ENCODE measurements around the gene ZNF552. TPM values are rescaled to one million over a fixed set of nuclear protein-coding genes. Genes with fewer than 3 reads are reported as not detected.
"Not testable (repeated sequence)": the region's sequence is repeated elsewhere in the genome, so short reads cannot be mapped to it uniquely, and the experiment has no call there.

The ZNF552 gene
- total and polyA plus RNA-seq, 2 donors (not counting 1 experiment from before 2014, with no cell fraction given), result 6.7 to 21.7 TPM

DNA sequence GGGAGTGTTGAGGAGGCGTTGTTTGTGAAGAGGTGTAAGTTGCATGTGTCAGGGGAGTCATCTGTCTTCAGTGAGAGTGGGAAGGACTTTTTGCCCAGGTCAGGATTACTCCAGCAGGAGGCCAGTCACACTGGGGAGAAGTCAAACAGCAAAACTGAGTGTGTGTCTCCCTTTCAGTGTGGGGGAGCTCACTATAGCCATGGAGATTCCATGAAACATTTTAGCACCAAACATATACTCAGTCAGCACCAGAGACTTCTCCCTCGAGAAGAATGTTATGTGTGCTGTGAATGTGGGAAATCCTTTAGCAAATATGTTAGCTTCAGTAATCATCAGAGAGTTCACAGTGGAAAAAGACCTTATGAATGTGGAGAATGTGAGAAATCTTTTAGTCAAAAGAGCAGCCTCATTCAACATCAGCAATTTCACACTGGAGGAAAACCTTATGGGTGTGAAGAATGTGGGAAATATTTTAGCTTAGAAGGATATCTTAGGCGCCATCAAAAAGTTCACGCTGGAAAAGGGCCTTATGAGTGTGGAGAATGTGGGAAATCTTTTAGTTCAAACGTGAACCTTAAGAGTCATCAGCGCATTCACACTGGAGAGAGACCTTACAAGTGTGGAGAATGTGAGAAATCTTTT, 26.5 kb upstream of the ZNF552 start:
- Histone ChIP-seq H3K9me3 (ENCODE audit: control extremely low read depth in 1 of 3, control insufficient read depth in 2 of 3, insufficient read depth in 1 of 3, low read length in 2 of 3) (no peaks in the 10 kb centered on the region), H3K4me1 (ENCODE audit: control insufficient read depth in 2 of 2, insufficient read depth in 2 of 2, low read length in 2 of 2) (no peaks in the 10 kb centered on the region), H3K4me2 (replicated peaks; ENCODE audit: low read depth, low read length, poor library complexity, severe bottlenecking) (no peak overlapping the region), H2AFZ (ENCODE audit: insufficient read depth, low read depth, low read length, poor library complexity, severe bottlenecking) (no peak overlapping the region), H3K27ac (ENCODE audit: low read length in 2 of 2) (no peak overlapping the region), H3K27me3 (replicated peaks in 1 of 4; ENCODE audit: control extremely low read depth in 1 of 4, control insufficient read depth in 3 of 4, insufficient read depth in 4 of 4, low read length in 3 of 4) (no peaks in the 10 kb centered on the region), H3K36me3 (replicated peaks in 1 of 2; ENCODE audit: control extremely low read depth in 1 of 2, control insufficient read depth in 1 of 2, extremely low read depth in 1 of 2, insufficient read depth in 2 of 2, low read length in 1 of 2) (peaks cover 10 to 25% of the 10 kb centered on the region in 2 experiments), H4K20me1 (ENCODE audit: control insufficient read depth, insufficient read depth, low read length, poor library complexity, severe bottlenecking) (no peaks in the 10 kb centered on the region), H3K4me3 (ENCODE audit: control extremely low read depth in 1 of 5, extremely low read depth in 1 of 5, insufficient read depth in 1 of 5, low read depth in 2 of 5, low read length in 4 of 5) (no peak overlapping the region), H3K79me2 (ENCODE audit: control insufficient read depth, insufficient read depth, low read length) (peaks cover 23% of the 10 kb centered on the region), H3K9ac (ENCODE audit: low read length) (no peak overlapping the region)
- Mint-ChIP-seq H3K27me3 (no peaks in the 10 kb centered on the region), H3K9me3 (ENCODE audit: insufficient read depth) (no peaks in the 10 kb centered on the region), H3K4me3 (no peak overlapping the region), H3K27ac (no peak overlapping the region), H3K4me1 (no peaks in the 10 kb centered on the region)
- 100% methylated on average over 4 of the region's 6 CpGs for WGBS (ENCODE audit: insufficient coverage)
- TF ChIP-seq, protein P1, sequence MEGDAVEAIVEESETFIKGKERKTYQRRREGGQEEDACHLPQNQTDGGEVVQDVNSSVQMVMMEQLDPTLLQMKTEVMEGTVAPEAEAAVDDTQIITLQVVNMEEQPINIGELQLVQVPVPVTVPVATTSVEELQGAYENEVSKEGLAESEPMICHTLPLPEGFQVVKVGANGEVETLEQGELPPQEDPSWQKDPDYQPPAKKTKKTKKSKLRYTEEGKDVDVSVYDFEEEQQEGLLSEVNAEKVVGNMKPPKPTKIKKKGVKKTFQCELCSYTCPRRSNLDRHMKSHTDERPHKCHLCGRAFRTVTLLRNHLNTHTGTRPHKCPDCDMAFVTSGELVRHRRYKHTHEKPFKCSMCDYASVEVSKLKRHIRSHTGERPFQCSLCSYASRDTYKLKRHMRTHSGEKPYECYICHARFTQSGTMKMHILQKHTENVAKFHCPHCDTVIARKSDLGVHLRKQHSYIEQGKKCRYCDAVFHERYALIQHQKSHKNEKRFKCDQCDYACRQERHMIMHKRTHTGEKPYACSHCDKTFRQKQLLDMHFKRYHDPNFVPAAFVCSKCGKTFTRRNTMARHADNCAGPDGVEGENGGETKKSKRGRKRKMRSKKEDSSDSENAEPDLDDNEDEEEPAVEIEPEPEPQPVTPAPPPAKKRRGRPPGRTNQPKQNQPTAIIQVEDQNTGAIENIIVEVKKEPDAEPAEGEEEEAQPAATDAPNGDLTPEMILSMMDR (IDR thresholded peaks at IDR 0.05), result no peak
- TF ChIP-seq EZH2 (IDR thresholded peaks at IDR 0.05; ENCODE audit: borderline replicate concordance, insufficient read depth, low read depth, low read length, poor library complexity, severe bottlenecking), result no peak
- no peak for ATAC-seq (ENCODE audit: low read depth)
- CTCF ChIA-PET, result no interaction called here
- intact Hi-C loops (cut with micrococcal nuclease), result no loop called here
- POLR2A ChIA-PET, result no interaction called here
- DNase-seq, result no peak

DNA sequence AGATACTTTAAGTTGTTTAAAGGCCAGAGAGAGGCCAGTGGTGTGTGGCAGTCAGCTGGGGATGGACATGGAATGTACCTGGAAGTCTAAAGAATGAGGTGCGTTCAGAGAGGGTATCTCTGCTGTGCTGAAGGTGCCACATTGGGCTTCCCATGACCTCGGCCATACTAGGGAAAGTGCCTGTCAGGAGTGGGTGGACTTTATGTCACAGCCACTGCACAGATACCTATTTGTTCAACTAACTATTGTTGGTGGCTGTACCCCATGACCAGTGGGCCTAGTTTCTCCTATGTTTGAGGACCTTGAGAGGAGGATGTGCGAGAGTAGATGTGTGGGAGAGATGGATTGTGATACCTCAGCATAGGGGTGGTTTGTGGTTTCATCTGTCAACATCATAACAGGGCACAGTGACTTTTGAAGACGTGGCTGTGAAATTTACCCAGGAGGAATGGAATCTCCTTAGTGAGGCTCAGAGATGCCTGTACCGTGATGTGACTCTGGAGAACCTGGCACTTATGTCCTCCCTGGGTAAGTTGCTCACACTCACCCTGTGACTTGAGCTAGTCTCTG, 24.0 kb upstream of the ZNF552 start:
- H4K20me1 ChIP-seq (ENCODE audit: control insufficient read depth, insufficient read depth, low read length, poor library complexity, severe bottlenecking); H2AFZ ChIP-seq (ENCODE audit: insufficient read depth, low read depth, low read length, poor library complexity, severe bottlenecking); H3K27ac Mint-ChIP-seq; H3K4me1 ChIP-seq (ENCODE audit: control insufficient read depth in 2 of 2, insufficient read depth in 2 of 2, low read length in 2 of 2); ATAC-seq (ENCODE audit: low read depth); H3K9me3 ChIP-seq (ENCODE audit: control extremely low read depth in 1 of 3, control insufficient read depth in 2 of 3, insufficient read depth in 1 of 3, low read length in 2 of 3); H3K4me2 ChIP-seq (replicated peaks; ENCODE audit: low read depth, low read length, poor library complexity, severe bottlenecking); H3K9me3 Mint-ChIP-seq (ENCODE audit: insufficient read depth); POLR2A ChIA-PET; H3K9ac ChIP-seq (ENCODE audit: low read length); CTCF ChIA-PET; DNase-seq; H3K4me3 Mint-ChIP-seq; H3K27ac ChIP-seq (ENCODE audit: low read length in 2 of 2); H3K27me3 ChIP-seq (replicated peaks in 1 of 4; ENCODE audit: control extremely low read depth in 1 of 4, control insufficient read depth in 3 of 4, insufficient read depth in 4 of 4, low read length in 3 of 4); H3K27me3 Mint-ChIP-seq; intact Hi-C loops (cut with micrococcal nuclease); H3K4me3 ChIP-seq (ENCODE audit: control extremely low read depth in 1 of 5, extremely low read depth in 1 of 5, insufficient read depth in 1 of 5, low read depth in 2 of 5, low read length in 4 of 5); H3K4me1 Mint-ChIP-seq: not testable (repeated sequence)
- WGBS (ENCODE audit: insufficient coverage), result 100% methylated on average over 1 of the region's 5 CpGs
- Histone ChIP-seq H3K79me2 (ENCODE audit: control insufficient read depth, insufficient read depth, low read length) (peaks cover 20% of the 10 kb centered on the region), H3K36me3 (replicated peaks in 1 of 2; ENCODE audit: control extremely low read depth in 1 of 2, control insufficient read depth in 1 of 2, extremely low read depth in 1 of 2, insufficient read depth in 2 of 2, low read length in 1 of 2) (peaks cover 9 to 25% of the 10 kb centered on the region in 2 experiments)

DNA sequence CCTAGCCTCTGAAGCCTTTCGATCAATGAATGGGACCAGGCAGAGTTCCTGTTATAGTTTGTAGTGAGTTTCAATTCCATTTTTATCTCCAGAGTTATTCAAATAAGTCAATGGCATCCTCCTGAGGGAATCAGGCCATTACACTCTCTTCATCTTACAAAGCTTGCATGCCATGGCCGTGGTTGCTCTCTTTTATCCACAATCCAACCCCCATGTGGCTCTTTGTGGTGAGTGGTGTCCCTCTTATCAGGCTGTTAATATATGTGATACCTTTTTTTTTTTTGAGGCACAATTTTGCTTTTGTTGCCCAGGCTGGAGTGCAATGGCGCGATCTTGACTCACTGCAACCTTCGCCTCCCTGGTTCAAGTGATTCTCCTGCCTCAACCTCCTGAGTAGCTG, 22.3 kb upstream of the ZNF552 start:
- DNase-seq; H3K4me1 Mint-ChIP-seq; H3K4me3 ChIP-seq (ENCODE audit: control extremely low read depth in 1 of 5, extremely low read depth in 1 of 5, insufficient read depth in 1 of 5, low read depth in 2 of 5, low read length in 4 of 5); H4K20me1 ChIP-seq (ENCODE audit: control insufficient read depth, insufficient read depth, low read length, poor library complexity, severe bottlenecking); intact Hi-C loops (cut with micrococcal nuclease); ATAC-seq (ENCODE audit: low read depth); H3K4me2 ChIP-seq (replicated peaks; ENCODE audit: low read depth, low read length, poor library complexity, severe bottlenecking); H3K4me1 ChIP-seq (ENCODE audit: control insufficient read depth in 2 of 2, insufficient read depth in 2 of 2, low read length in 2 of 2); H3K9ac ChIP-seq (ENCODE audit: low read length); H2AFZ ChIP-seq (ENCODE audit: insufficient read depth, low read depth, low read length, poor library complexity, severe bottlenecking); H3K27me3 Mint-ChIP-seq; H3K27ac ChIP-seq (ENCODE audit: low read length in 2 of 2); H3K4me3 Mint-ChIP-seq; H3K9me3 Mint-ChIP-seq (ENCODE audit: insufficient read depth); H3K27me3 ChIP-seq (replicated peaks in 1 of 4; ENCODE audit: control extremely low read depth in 1 of 4, control insufficient read depth in 3 of 4, insufficient read depth in 4 of 4, low read length in 3 of 4); POLR2A ChIA-PET; H3K9me3 ChIP-seq (ENCODE audit: control extremely low read depth in 1 of 3, control insufficient read depth in 2 of 3, insufficient read depth in 1 of 3, low read length in 2 of 3); H3K27ac Mint-ChIP-seq: not testable (repeated sequence)
- Histone ChIP-seq H3K79me2 (ENCODE audit: control insufficient read depth, insufficient read depth, low read length) (peaks cover 29% of the 10 kb centered on the region), H3K36me3 (replicated peaks in 1 of 2; ENCODE audit: control extremely low read depth in 1 of 2, control insufficient read depth in 1 of 2, extremely low read depth in 1 of 2, insufficient read depth in 2 of 2, low read length in 1 of 2) (peaks cover 7 to 15% of the 10 kb centered on the region in 2 experiments)
- WGBS (ENCODE audit: insufficient coverage), result no CpG with 5 or more reads among the region's 5 CpGs
- CTCF ChIA-PET, result interaction anchor here (0.6 kb wide), 1 partner anchor 17 kb away, joined by 3 read pairs; no protein-coding TSS in a partner anchor
